ENCODE data around the gene FGF19. TPM values are rescaled to one million over a fixed set of nuclear protein-coding genes. Genes with fewer than 3 reads are reported as not detected.
A peak's percentile ranks its signal among the peaks of the same experiment; 100 is the strongest.

The FGF19 gene
- total RNA-seq, 1 experiment from 2014 or later = 0.69 TPM

GRCh38 chr11:69718147-69718546 lies 14.3 kb upstream of the FGF19 start:
- Histone ChIP-seq H3K36me3 (ENCODE audit: insufficient read depth, low read length, poor library complexity, severe bottlenecking) (no peaks in the 10 kb centered on the region), H3K4me1 (ENCODE audit: insufficient read depth, low read length, poor library complexity, severe bottlenecking) (peaks cover 14% of the 10 kb centered on the region), H3K9me3 (ENCODE audit: low read depth, low read length, poor library complexity, severe bottlenecking) (no peaks in the 10 kb centered on the region), H3K27me3 (replicated peaks; ENCODE audit: insufficient read depth, low read depth, low read length, poor library complexity) (peaks cover 5% of the 10 kb centered on the region), H3K27ac (ENCODE audit: low read depth, low read length, poor library complexity, severe bottlenecking) (no peak overlapping the region), H3K4me3 (ENCODE audit: low read depth, low read length, poor library complexity, severe bottlenecking) (no peak overlapping the region)
- intact Hi-C loops (cut with micrococcal nuclease; ENCODE audit: unreplicated experiment) = loop anchor here (1.0 kb wide), 1 partner anchor 170 kb away; no protein-coding TSS in a partner anchor
- DNase-seq (ENCODE audit: low spot score) = peak; percentile 98
- TF ChIP-seq CTCF (conservative IDR thresholded peaks at IDR 0.05; ENCODE audit: low read depth, low read length) (peak; percentile 97), EZH2 (IDR thresholded peaks at IDR 0.05; ENCODE audit: borderline replicate concordance, low read depth, low read length, poor library complexity, severe bottlenecking) (no peak)
- CTCF ChIA-PET = interaction anchor here (0.5 to 2.0 kb wide), 12 partner anchors 13 to 920 kb away, joined by 3 to 8 read pairs (median 4); no protein-coding TSS in a partner anchor
- POLR2A ChIA-PET (ENCODE audit: low non-redundant PET) = no interaction called here
- BruUV-seq (replicated peaks) = no TSS peak

GRCh38 chr11:69716891-69717747 lies 13.3 kb upstream of the FGF19 start:
- peaks cover 14% of the 10 kb centered on the region for H3K4me1 ChIP-seq (ENCODE audit: insufficient read depth, low read length, poor library complexity, severe bottlenecking)
- no peak overlapping the region for H3K4me3 ChIP-seq (ENCODE audit: low read depth, low read length, poor library complexity, severe bottlenecking)
- ChIA-PET POLR2A (ENCODE audit: low non-redundant PET) (no interaction called here), CTCF (interaction anchor here (0.7 to 2.0 kb wide), 6 partner anchors 10 to 479 kb away, joined by 3 to 10 read pairs (median 6); no protein-coding TSS in a partner anchor)
- H3K36me3 ChIP-seq (ENCODE audit: insufficient read depth, low read length, poor library complexity, severe bottlenecking) = no peaks in the 10 kb centered on the region
- intact Hi-C loops (cut with micrococcal nuclease; ENCODE audit: unreplicated experiment) = no loop called here
- DNase-seq (ENCODE audit: low spot score) = no peak
- H3K9me3 ChIP-seq (ENCODE audit: low read depth, low read length, poor library complexity, severe bottlenecking) = no peaks in the 10 kb centered on the region
- TF ChIP-seq EZH2 (IDR thresholded peaks at IDR 0.05; ENCODE audit: borderline replicate concordance, low read depth, low read length, poor library complexity, severe bottlenecking) (no peak), CTCF (conservative IDR thresholded peaks at IDR 0.05; ENCODE audit: low read depth, low read length) (no peak)
- no TSS peak for BruUV-seq (replicated peaks)
- no peak overlapping the region for H3K27ac ChIP-seq (ENCODE audit: low read depth, low read length, poor library complexity, severe bottlenecking)
- H3K27me3 ChIP-seq (replicated peaks; ENCODE audit: insufficient read depth, low read depth, low read length, poor library complexity) = no peaks in the 10 kb centered on the region

- BruUV-seq (replicated peaks) = no TSS peak
- no peak overlapping the region for H3K4me3 ChIP-seq (ENCODE audit: low read depth, low read length, poor library complexity, severe bottlenecking)
- ChIA-PET CTCF (interaction anchor here (0.8 to 1.1 kb wide), 2 partner anchors 12 to 144 kb away, joined by 3 read pairs; no protein-coding TSS in a partner anchor), POLR2A (ENCODE audit: low non-redundant PET) (interaction anchor here (0.6 kb wide), 1 partner anchor 9 kb away, joined by 3 read pairs; no protein-coding TSS in a partner anchor)
- no peak overlapping the region for H3K27ac ChIP-seq (ENCODE audit: low read depth, low read length, poor library complexity, severe bottlenecking)
- H3K4me1 ChIP-seq (ENCODE audit: insufficient read depth, low read length, poor library complexity, severe bottlenecking) = peaks cover 21% of the 10 kb centered on the region
- DNase-seq (ENCODE audit: low spot score) = no peak
- TF ChIP-seq CTCF (conservative IDR thresholded peaks at IDR 0.05; ENCODE audit: low read depth, low read length) = no peak
- no peak for TF ChIP-seq EZH2 (IDR thresholded peaks at IDR 0.05; ENCODE audit: borderline replicate concordance, low read depth, low read length, poor library complexity, severe bottlenecking)
- no peaks in the 10 kb centered on the region for H3K27me3 ChIP-seq (replicated peaks; ENCODE audit: insufficient read depth, low read depth, low read length, poor library complexity)
- H3K9me3 ChIP-seq (ENCODE audit: low read depth, low read length, poor library complexity, severe bottlenecking) = no peaks in the 10 kb centered on the region
- intact Hi-C loops (cut with micrococcal nuclease; ENCODE audit: unreplicated experiment) = no loop called here
- no peaks in the 10 kb centered on the region for H3K36me3 ChIP-seq (ENCODE audit: insufficient read depth, low read length, poor library complexity, severe bottlenecking)
Measured at GRCh38 chr11:69716099-69716498, 12.3 kb upstream of the FGF19 start.
